Medulla oblongata (tissue), 1 donor: Measurements from ENCODE around the gene ANKRD63.

Experiments used
- DNase-seq: peaks from one replicate; pipeline ENCODE4 v3.0.0-alpha.2; 2015; ENCODE audit errors: extremely low spot score

Gene ANKRD63

GRCh38 chr15:40243126-40243810 lies 39.6 kb downstream of the ANKRD63 start:
- DNase-seq = no peak

GRCh38 chr15:40242601-40243000 lies 40.3 kb downstream of the ANKRD63 start:
- no peak for DNase-seq

- no peak for DNase-seq
Measured at GRCh38 chr15:40242213-40242599, 40.7 kb downstream of the ANKRD63 start.

GRCh38 chr15:40241269-40242212 lies 41.3 kb downstream of the ANKRD63 start:
- DNase-seq = no peak

GRCh38 chr15:40240619-40241221 lies 42.1 kb downstream of the ANKRD63 start:
- no peak for DNase-seq

GRCh38 chr15:40239693-40240618 lies 42.9 kb downstream of the ANKRD63 start:
- no peak for DNase-seq

- no peak for DNase-seq
Measured at GRCh38 chr15:40239404-40239692, 43.5 kb downstream of the ANKRD63 start.

- DNase-seq = no peak
Measured at GRCh38 chr15:40238532-40239403, 44.1 kb downstream of the ANKRD63 start, which contains the start of gene PAK6. Gene PAK6, plus strand, starts transcription at chr15:40239063. Its CDS starts 25,723 bp downstream, at chr15:40264786.

GRCh38 chr15:40235201-40235885 lies 47.5 kb downstream of the ANKRD63 start:
- DNase-seq = peak; percentile 55

- DNase-seq = peak; percentile 27
Measured at GRCh38 chr15:40234783-40235182, 48.1 kb downstream of the ANKRD63 start.

- DNase-seq = no peak
Measured at GRCh38 chr15:40233727-40234577, 48.9 kb downstream of the ANKRD63 start.

- DNase-seq = peak; percentile 39
Measured at GRCh38 chr15:40232625-40233070, 50.2 kb downstream of the ANKRD63 start.
